CD4-positive, alpha-beta T cell treated with Interferon gamma for 1 hour (primary cell): ENCODE measurements around the gene FBF1.
"Not testable (repeated sequence)": the region's sequence is repeated elsewhere in the genome, so short reads cannot be mapped to it uniquely, and the experiment has no call there.

Experiments used
- DNase-seq: peaks from one replicate; pipeline ENCODE4 v3.0.0-alpha.2; 2020

The FBF1 gene

DNA sequence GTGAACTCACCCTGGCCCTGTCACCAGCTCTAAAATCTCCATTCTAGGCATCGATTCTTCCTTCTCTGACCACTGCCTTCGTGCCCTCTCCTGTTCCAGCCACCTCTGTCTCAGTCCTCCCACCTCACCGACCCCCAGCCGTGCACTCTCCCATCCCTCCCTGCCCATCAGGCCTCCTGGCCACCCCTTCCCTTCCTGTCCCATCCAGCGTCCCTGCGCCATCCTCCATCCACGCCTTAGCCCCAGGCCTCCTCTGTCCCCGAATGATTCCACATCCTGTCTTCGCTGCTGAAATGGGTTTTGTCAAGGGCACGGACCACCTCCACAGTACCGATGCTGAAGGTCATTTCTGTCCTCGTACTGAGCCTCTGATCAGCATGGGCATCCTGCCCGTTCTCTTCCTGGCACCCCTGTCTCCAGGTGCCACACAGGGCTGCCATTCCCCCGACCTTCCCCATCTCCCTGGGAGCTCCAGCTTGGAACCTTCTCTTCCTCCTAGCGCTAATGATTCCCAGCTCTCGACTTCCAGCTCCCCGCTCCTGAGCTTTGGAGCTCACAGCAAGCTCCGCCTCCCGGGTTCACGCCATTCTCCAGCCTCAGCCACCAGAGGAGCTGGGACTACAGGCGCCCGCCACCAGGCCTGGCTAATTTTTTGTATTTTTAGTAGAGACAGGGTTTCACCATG is 46.7 kb downstream of the FBF1 start:
- DNase-seq, result no peak

DNA sequence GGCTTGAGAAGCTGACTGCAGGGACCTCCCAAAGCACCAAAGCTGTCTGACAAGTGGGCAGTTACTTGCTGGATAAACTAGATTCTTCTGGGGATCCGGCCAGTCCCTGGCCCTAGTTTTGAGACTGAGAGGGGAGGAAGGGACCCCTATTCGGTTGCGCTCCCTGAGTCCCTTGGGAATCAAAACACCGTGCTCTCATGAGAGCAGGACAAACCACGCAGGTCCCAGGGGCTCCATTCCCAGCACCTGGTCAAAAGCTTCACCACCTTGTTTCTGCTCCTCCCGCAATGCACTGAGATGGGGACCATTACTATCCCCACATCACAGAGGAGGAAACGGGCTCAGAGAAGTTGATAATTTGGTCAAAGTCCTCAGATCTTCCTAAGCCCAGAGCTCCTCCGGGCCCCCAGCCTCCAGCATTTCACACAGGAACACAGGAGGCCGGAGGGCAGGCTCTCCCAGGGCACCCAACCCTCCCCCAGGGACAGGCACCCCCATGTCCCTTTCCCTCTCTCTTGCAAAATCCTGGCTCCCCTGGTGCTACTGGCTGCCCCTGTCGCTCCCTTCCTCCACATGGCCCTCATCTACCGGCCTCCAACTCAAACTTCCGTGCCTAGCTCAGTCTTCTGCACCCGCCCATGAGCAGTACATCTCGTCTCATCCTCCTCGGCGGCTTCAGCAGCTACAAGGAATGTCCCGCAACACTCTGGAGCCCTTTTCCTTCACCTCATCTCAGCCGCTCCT is 47.4 kb downstream of the FBF1 start:
- no peak for DNase-seq

DNA sequence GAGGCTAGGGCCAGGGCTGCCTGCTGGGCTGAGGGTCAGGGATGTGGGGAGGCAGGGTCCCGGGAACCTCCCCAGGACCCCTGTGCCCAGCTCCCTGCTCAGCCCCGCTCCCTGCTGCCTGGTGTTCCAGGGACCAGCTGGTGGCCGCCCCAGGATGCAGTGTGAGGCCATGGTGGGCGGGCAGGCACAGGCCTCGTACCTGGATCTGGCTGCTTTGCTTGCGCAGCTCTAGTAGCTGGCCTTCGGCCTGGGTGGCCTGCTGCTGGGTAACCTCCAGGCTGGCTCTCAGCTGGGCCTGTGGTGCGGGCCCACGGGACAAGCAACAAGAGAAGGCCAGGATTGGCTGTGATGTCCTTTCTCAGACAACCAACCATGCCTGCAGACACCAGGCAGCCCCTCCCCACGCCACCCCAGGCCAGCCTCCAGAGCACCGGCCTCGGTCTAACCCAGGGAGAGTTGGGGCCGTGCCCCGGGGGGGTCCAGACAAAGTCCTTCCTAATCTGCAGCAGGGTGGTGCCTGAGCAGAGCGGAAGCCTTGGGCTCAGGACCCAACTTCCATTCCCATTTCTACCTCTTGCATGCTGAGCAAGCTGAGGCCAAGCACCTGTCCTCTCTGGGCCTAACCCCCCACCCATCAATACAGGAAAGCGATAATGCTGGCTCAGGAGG is 48.2 kb downstream of the FBF1 start:
- no peak for DNase-seq

DNA sequence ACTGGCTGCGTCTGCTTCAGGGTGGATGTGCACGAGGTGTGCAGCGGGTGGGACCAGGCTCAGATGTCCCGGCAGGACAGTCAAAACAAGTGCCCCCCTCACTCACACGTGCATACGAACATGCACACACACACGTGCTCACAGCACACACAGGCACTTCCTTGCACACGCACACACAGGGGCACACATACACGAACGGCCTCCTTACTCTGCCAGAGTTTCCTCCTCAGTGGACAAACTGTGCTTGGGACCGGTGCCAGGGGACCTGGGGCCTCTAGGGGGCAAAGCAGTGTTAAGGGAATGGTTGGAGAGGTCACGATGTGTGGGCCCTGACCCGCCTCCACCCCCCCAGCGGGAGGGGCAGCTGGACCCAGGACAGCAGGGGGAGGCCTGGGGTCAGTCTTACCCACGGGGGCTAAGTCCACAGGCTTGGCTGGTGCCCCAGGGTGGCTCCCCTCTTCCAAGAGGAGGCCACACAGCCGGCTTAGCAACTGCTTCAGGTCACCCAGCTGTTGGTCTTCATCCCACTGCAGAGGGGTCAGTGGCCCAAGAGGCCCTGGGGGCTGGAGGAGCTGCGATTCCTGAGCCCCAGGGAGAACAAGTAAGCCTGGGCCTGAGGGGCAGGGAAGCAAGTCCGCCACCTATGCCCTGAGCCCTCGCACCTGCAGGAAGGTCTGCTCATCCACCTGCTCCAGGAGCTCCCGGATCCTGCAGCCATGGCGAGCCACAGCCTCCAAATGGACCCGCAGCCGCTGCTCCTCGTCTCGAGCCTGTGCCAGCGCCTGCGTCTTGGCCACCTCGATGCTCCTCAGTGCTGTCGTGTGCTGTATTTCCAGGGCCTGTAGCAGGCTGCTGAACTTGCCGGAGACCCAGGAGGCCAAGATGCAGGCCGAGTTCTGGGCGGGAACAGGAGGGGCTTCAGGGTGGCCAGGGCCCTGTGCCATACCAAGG is 49.0 kb downstream of the FBF1 start:
- no peak for DNase-seq

DNA sequence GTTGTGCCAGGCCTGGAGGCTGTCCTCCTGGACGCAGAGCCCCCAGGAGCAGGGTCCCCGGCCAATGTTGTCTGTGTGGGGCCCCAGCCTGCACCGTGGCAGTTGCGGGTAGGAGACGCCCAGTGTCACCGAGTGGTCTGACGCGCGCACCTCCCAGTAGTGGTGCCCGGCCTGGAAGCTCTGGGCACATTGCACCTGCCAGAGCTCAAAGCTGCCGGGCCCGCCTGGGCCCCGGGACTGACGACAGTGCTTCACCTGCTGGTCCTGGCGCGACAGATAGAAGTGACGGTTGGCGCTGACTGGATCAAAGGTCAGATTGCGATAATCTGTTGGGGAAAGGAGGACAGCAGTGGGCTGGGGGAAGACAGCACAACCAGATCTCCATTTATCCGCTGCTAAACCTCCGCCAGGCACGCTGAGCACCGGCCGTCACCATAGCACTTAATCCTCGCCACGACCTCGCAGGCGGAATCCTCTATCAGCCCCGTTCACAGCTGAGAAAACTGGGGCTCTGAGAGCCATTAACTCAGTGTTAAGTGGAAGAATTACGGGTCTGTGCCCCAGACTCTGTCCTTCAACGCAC is 49.7 kb downstream of the FBF1 start:
- DNase-seq, result no peak

DNA sequence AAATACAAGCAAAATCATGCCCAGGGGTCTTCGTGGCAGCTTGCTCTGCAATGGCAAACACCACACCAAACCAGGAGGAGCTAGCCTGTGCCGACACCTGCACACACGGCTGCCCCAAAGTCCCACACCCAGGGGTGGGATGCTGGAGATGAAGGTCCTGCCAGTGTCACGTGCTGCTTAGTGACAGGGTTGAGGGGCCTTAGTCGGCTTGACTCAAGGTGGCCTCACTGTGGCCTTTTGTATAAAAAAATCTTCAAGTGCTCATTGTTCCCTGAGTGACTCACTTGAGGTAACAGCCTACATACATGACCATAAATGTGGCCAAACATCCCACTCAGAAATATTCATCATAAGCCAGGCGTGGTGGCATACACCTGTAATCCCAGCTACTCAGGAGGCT is 51.4 kb downstream of the FBF1 start:
- no peak for DNase-seq

DNA sequence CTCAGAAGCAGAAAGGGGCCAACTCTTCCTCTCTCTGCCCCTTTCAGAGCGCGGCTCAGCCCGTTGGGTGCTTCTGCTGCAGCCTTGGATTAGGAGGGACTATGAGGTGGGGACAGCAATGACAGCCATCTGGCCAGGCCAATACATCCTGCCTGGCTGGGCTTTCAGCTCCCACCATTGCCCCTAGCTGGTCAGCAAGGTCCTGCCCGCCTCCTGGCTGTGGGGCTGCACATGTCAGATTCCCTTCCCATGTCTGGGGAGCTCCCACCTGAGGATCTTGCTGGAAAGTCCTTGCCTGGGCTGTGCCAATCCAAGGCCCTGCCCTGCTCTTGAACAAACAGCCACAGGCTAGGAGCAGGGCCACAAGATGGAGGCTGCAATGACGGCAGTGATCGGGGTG is 52.4 kb downstream of the FBF1 start:
- no peak for DNase-seq

DNA sequence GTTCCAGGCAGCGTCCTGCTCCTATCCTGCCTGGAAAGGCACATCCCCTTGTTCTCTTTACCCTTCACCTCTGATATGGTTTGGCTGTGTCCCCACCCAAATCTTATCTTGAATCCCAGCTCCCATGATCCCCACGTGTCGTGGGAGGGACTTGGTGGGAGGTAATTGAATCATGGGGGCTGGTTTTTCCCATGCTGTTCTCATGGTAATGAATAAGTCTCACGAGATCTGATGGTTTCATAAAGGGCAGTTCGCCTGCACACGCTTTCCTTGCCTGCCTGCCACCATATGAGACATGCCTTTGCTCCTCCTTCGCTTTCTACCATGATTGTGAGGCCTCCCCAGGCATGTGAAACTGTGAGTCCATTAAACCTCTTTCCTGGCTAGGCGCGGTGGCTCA is 55.0 kb downstream of the FBF1 start:
- DNase-seq, result not testable (repeated sequence)

DNA sequence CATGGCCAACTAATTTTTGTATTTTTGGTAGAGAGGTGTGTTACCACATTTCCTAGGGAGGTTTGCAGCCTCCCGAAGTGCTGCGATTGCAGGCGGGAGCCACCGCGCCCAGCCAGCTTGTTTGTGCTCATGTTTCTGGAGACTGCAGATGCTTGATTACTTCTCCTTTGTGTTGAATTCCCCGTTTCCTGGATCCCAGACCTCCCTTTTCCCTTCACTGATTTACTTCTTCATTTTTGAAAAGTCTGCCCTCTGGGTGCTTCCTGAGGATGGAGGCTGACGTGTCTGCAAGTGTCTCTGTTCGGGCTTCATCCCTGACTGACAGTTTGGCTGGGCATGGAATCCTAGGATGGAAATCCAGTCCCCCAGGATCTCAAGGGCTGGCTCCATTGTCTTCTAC is 55.4 kb downstream of the FBF1 start:
- no peak for DNase-seq

DNA sequence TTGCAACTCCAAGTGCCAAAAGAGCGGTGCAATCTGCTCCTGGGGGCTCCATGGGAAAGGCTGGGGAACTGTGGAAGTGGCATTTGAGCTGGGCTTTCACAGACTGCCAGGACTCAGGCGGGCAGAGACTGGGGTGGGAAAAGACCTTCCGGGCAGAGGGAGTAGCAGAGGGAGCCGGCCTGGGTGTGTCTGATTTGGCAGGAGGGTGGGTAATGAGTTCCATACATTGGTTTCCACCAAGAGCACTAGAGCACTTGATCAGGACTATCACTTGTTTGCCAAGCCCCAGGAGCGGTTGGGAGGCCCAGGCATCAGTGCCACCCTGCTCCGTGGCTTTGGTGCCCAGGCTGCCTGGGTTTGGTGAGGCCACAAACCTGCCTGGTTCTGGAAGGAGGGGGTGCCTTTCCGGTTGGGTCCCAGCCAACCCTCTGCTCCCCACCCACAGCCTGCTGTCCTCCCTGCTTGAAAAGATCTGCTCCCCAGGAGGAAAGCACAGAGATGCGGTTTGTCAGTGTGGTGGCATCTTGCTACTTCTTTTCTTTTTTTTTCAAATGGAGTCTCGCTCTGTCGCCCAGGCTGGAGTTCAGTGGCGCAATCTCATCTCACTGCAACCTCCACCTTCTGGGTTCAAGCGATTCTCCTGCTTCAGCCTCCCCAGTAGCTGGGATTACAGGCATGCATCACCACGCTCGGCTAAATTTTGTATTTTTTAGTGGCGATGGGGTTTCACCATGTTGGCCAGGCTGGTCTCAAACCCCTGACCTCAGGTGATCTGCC is 59.0 kb downstream of the FBF1 start:
- DNase-seq, result no peak

DNA sequence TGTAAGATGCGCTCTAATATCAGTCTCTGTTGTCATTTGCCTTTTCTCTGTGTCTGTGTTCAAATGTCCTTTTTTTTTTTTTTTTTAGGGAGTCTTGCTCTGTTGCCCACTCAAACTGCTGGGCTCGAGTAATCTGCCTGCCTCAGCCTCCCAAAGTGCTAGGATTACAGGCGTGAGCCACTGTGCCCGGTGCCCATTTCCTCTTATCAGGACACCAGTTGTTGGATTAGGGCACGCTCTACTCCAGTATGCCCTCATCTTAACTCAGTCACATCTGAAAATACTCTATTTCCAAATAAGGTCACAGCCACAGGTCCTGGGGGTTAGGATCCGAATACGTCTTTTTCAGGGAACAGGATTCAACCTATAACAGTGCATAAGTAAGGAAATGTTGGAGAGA is 60.6 kb downstream of the FBF1 start:
- no peak for DNase-seq

DNA sequence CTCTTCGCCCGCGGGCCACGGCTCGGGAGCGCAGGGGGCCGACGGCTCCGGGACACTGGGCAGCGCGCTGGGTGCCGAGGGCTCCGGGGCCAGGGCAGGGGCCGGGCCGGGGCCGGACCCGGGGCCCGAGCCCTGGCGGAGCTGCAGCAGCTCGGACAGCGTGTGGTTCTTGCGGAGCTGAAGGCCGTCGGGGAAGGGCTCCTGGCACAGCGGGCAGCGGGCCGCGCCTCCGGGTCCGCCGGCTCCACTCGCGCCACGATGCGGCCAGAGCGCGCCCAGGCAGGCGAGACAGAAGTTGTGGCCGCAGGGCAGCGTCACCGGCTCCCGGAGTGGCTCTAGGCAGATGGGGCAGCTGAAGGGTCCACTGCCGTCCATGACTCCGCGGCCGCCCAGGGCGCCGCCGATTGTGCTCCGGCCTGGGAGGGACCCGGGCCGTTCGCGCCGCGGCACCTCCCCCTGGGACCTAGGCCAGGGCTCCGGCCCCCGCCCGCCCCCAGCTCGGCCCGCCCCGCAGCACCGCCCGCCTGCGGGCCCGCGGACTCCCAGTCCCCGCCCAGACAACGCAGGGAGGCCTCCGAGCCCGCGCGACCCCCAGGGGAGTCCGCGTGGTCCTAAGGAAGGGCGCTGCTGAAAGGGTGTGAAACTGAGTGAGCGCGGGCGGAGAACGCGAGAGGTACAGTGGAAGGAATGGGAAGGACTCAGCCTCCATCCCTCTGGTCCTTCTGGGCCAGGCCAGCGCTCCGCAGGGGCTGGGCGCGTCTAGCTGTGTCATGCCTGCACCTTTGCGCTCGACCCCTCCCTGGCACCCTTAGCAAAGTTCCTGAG is 62.5 kb downstream of the FBF1 start, which contains the start of gene TRIM47:
TRIM47 (minus strand) TSS at position 408 of the 825 bp plus-strand sequence; CDS start at position 375, 33 bp downstream.
- no peak for DNase-seq

DNA sequence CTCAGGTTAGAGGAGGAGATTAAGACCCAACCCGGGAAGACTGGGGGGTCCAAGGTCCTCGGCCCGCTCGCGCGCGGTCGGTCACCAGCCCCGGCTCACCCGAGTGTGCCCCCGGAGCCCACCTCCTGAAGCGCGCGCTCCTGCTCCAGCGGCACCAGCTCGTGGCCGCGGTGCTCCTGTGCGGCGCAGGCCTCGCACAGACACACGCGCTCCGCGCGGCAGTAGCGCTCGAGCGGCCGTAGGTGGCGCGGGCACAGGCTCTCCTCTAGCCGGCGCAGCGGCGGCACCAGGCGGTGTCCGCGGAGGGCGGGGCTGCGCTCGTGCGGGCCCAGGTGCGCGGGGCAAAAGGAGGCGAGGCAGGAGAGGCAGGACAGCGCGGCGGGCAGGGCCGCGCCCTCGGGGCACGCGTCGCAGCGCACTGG is 63.1 kb downstream of the FBF1 start:
- DNase-seq, result peak; percentile 72

DNA sequence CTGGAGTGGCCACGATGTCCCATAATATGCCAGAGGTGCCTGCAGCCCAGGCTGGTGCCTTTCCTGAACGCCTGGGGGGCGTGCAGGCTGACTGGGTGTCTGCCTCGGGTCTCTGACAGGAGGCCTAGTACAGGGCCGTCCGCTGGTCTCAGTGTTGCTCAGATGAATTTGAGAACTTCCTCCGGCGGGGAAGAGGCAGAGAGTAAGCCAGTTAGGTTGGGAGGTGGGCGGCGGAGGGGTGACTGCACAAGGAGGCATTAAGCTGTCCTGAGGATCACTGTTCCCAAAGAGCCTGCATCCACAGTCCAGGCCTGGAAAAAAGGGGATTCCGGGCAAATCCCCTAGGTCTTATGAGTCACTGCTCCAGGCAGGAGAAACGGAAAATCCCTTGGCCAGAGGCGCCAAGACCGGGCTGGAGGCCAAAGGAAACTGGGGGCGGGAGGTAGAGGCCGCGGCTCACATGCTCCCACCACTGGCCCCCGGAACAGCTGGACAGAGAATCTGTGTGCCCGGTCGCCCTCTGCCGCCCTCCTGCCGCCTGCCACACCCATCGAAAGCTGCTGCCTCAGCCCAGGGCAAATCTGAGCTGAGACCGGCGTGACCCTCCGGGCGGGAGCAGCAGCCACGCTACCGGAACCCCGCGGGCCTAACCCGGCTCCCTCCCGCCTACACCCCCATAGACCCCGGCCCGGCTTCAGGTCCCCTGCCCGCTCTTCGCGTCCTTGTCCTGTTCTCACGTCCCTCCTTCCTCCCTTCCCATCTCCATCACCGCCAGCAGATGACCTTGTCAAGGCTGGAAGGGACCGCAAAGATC is 63.7 kb downstream of the FBF1 start:
- DNase-seq, result no peak

DNA sequence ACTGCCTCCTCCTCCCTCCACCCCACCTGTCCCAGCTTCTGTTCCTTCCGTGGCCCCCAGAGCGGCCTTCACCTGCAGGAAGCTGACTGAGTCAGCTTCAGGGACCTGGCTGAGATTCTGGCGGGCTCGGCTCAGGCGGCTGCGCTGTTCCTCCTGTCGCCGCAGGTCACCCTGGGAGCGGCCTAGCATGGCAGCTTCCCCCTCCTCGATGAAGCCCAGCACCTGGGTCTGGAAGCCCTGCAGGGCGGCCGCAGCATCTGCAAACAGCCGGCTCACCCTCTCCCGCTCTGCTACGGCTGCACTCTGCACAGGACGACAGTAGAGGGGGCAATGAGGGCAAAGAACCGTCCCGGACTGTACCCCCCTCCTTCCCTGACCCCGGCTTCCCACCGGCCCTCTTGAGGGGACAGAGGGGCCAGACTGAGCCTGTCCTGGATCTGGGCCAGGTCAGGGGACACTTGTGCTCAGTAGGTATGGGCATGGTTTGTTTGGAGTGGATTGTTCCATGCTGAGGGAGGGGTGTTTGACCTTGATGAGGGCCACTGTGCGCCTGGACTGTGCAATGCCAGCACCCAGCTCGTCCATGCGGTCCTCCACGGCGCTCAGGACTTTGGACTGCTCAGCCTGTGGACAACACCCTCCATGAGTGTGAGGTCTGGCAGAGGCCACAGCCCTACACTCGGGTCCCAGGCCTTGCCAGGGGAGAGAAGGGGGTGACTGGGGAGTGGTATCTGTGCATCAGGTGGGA is 64.5 kb downstream of the FBF1 start:
- peak; percentile 71 for DNase-seq

DNA sequence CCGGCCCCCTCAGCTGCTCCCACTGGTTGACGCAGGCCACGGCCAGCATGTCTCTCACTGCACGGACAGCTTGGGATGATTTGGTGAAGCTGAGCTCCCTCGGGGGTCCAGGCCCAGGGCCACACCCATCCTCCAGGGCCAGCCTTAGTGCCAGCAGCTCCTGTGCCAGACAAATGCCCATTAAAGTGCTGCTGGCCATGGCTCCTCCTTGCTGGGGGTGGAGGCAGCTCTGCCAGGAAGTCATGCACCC is 65.0 kb downstream of the FBF1 start:
- DNase-seq, result no peak

DNA sequence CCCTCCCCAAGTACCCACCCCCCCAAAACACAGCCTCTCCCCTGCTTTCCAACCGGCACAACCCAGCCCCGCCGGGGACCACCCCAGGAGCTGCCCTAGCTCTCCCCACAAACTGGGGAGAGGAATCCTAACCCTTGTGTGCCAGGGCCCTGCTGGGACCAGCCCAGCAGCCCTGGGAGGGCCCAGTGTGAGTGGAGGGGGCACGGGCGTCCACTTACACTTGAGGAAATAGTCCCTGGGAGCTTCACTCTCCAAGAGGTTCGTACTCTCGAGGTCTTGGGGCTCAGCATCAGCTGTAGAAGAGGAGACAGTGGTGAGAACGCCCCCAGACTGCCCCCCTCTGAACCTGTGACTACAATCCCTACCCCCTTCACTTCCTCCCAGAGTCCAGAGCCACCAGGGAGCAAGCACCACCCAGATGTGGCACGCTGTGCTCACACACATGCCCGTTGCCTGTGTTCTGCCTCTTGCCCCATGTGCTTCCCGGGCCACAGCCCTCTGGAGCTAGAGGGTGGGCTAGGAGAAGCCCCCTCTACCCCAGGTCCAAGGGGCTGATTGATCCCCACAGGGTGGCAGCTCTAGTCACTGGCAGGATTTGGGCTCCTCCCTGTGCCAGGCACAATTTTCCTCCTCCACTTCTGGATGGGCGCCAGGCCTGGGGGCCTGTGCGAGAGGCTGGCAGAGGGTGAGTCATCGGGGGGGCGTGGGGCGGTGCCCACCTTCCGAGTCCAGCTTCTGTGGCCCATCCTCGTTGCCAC is 65.5 kb downstream of the FBF1 start:
- DNase-seq, result no peak
